ENCODE measurements around the gene CLHC1.

CLHC1 gene

DNA sequence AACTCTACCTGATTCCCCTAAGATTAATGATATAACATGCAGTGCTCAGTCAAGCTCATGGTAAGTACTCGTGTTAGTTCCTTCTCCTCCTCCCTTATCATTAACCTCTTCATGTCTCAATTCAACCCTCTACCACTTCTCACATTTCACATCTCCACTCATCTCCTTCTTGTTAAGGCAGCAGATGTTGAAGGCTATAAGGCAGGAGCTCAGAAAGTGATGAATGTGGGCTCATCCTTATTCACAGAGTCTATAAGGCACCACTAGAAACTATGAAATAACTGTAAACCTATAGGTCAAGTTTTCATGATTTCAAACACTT lies 56.0 kb downstream of the CLHC1 start:
- no peak for DNase-seq (ENCODE audit: low read depth)
- TF ChIP-seq, protein P1, sequence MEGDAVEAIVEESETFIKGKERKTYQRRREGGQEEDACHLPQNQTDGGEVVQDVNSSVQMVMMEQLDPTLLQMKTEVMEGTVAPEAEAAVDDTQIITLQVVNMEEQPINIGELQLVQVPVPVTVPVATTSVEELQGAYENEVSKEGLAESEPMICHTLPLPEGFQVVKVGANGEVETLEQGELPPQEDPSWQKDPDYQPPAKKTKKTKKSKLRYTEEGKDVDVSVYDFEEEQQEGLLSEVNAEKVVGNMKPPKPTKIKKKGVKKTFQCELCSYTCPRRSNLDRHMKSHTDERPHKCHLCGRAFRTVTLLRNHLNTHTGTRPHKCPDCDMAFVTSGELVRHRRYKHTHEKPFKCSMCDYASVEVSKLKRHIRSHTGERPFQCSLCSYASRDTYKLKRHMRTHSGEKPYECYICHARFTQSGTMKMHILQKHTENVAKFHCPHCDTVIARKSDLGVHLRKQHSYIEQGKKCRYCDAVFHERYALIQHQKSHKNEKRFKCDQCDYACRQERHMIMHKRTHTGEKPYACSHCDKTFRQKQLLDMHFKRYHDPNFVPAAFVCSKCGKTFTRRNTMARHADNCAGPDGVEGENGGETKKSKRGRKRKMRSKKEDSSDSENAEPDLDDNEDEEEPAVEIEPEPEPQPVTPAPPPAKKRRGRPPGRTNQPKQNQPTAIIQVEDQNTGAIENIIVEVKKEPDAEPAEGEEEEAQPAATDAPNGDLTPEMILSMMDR (IDR thresholded peaks at IDR 0.05; ENCODE audit: control insufficient read depth, insufficient read depth, low read depth, low read length, missing control alignments), result no peak
- no peak overlapping the region for H3K4me3 ChIP-seq (ENCODE audit: control insufficient read depth, low read depth, low read length)

DNA sequence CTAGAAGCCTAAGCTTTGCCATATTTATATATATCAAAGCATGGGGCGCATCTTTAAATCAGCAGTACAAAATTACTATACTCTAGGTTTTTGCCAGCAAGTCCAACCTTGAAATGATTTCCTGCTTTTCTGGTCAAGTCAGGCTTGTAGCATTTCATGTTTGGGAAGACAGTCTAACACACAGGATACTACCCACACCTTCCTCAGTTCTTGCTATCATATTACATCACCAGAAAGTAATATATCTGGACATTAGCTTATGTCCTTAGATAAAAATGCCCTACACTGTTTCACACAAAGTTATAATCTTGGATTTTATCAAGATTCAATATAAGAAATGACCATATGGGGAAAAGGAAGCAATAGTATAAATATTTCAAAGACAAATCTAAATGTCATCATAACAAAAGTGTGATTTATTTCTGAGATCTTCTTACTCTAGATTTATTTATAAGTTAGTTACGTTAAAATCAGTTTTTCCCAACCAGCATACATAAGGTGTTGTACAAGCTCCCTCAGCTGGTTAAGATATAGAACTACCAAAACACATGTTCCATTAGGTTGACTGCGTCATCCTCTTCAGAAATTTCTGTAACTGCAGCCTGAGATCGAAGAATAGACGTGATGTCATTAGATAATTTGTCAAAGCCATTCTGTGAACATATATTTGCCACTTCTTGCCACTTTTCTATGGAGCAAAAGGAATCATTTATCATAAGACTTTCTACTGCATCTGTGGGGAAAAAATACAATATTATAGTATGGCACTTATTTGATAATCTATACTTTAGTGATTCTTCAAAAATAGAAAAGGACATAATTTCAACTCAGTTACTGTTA lies 56.6 kb downstream of the CLHC1 start:
- DNase-seq (ENCODE audit: low read depth), result peak; percentile 49
- TF ChIP-seq, protein P1 (IDR thresholded peaks at IDR 0.05; ENCODE audit: control insufficient read depth, insufficient read depth, low read depth, low read length, missing control alignments), result peak; percentile 55
- no peak overlapping the region for H3K4me3 ChIP-seq (ENCODE audit: control insufficient read depth, low read depth, low read length)

DNA sequence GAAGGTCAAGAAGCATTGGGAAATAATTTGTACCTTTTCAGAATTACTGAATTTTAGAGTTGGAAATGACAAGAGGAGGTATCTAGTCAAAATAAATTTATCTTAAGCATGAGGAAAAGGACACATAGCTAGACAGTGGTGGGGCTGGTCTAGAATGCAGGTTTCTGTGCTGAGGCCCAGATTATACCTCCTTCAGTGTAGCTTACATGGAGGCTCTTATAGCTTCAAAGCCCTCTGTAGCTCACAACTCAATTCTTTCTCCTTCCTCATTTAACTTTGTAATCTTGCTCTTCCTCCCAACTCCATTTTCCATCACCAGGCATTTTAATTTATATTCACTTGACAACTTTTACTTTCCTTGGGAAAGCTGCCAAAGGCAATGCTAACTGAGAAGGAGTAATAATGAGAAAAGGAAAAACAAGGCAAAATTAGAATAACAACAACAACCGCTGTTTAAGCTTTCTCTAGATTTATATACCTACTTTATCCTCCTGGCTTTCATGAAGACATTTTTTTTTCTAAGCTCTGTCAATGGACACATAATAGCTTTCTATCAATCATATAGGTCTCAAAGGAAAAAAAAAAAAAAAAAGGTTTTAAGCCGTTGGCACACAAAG lies 58.5 kb downstream of the CLHC1 start:
- TF ChIP-seq, protein P1 (IDR thresholded peaks at IDR 0.05; ENCODE audit: control insufficient read depth, insufficient read depth, low read depth, low read length, missing control alignments), result no peak
- no peak overlapping the region for H3K4me3 ChIP-seq (ENCODE audit: control insufficient read depth, low read depth, low read length)
- no peak for DNase-seq (ENCODE audit: low read depth)

DNA sequence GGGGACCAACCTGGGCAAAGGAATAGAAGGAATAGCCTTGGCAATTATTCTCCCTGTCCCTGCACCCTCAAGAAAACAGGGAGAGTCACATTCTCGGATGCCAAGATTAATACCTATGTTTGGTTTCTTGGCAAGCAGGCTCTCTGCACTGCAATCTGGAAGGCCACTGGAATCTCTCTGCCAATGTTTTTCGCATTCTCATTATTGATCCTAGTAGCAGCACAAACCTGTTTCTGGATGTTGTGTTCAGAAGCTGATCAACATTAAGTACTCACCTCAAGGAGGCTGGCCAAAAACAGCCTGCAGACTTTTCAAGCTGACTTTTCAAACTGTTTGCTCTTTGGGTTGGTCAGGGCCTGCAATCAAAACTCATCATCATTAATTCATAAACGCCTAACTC lies 62.2 kb downstream of the CLHC1 start:
- TF ChIP-seq, protein P1 (IDR thresholded peaks at IDR 0.05; ENCODE audit: control insufficient read depth, insufficient read depth, low read depth, low read length, missing control alignments), result no peak

DNA sequence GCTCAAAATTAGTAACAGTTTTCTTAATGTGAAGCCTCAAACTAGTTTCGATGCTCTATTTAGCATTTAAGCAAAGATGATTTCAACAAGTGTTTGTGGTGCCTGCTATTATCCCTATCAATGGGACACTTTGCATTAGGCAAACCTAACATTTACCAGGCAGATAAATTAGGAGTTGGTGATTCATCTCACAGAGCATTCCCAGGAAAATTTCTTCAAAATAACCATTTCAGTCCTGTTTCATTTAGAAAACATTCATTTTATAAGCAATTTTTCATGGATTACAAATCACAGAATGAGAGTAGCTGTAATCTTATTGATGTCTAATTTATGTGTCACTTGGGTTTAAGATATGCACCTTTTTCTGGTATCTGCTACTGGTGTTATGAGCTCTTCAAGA lies 62.7 kb downstream of the CLHC1 start:
- TF ChIP-seq, protein P1 (IDR thresholded peaks at IDR 0.05; ENCODE audit: control insufficient read depth, insufficient read depth, low read depth, low read length, missing control alignments), result no peak
- DNase-seq (ENCODE audit: low read depth), result no peak

More for the DNA sequence above, 62.2 kb downstream of the CLHC1 start:
- DNase-seq (ENCODE audit: low read depth), result no peak
- H3K4me3 ChIP-seq (ENCODE audit: control insufficient read depth, low read depth, low read length), result no peak overlapping the region

DNA sequence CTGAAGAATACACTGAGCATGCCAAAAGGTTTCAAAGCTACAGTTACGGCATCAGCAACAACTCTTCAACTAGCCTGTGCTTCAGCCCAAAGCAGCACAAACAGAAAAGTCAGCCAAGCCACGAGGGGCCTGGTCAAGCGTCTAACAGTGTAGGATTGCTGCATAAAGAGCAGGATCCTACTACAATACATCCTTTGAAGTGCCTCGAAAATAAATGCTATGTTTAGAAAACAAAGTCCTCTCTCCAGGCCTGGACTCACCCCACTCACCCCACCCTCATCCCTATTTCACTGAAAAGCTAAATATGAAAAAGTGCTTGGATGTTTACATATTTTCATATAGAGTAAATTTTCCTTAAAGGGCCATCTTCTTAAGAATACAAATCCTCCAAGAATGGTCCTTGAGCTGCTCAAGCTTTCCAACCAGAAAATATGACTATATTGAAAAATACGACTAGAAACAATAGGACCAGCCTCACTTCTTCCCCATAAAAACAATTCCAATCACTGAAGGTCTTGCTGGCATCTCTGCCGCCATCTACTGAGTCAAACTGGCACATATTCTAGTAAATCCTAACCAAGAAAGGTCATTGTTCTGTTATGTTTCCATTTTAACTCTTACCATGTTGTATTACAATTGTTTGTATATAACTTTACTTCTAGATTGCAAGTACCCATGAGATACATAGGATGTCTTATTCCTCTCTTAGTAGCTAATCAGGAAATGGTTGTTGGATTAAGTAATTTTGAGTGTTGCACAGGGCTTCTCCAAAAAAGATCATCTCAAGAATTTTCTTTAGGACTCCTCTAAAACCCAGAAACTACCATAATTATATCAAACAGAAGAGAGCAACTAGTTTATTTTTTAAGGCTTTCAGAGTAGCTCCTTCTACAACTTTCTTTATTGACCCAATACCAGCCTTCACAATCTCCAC lies 63.6 kb downstream of the CLHC1 start:
- DNase-seq (ENCODE audit: low read depth), result peak; percentile 46
- TF ChIP-seq, protein P1 (IDR thresholded peaks at IDR 0.05; ENCODE audit: control insufficient read depth, insufficient read depth, low read depth, low read length, missing control alignments), result peak; percentile 76
- no peak overlapping the region for H3K4me3 ChIP-seq (ENCODE audit: control insufficient read depth, low read depth, low read length)

More for the DNA sequence above, 62.7 kb downstream of the CLHC1 start:
- H3K4me3 ChIP-seq (ENCODE audit: control insufficient read depth, low read depth, low read length), result no peak overlapping the region

Measured in AG09309 (cell line).